Muscle of arm (tissue), 12 donors: Measurements from ENCODE around the gene ACER2. TPM values are rescaled to one million over a fixed set of nuclear protein-coding genes. Genes with fewer than 3 reads are reported as not detected.

Experiments
- DNase-seq: peaks from one replicate; pipeline ENCODE4 v3.0.0-alpha.2; 2013
- polyA plus RNA-seq, 12 donors: library from polyadenylated mRNA; unstranded; fragments of 120-200 nt; gene quantifications; one replicate each; pipeline ENCODE4 v1.2.1, GENCODE V29; 2013; ENCODE audit not compliant: insufficient read length in 12 of 12

The ACER2 gene
- polyA plus RNA-seq, 12 donors, result 0.89 to 2.9 (median 1.4) TPM; not detected in 2

DNA sequence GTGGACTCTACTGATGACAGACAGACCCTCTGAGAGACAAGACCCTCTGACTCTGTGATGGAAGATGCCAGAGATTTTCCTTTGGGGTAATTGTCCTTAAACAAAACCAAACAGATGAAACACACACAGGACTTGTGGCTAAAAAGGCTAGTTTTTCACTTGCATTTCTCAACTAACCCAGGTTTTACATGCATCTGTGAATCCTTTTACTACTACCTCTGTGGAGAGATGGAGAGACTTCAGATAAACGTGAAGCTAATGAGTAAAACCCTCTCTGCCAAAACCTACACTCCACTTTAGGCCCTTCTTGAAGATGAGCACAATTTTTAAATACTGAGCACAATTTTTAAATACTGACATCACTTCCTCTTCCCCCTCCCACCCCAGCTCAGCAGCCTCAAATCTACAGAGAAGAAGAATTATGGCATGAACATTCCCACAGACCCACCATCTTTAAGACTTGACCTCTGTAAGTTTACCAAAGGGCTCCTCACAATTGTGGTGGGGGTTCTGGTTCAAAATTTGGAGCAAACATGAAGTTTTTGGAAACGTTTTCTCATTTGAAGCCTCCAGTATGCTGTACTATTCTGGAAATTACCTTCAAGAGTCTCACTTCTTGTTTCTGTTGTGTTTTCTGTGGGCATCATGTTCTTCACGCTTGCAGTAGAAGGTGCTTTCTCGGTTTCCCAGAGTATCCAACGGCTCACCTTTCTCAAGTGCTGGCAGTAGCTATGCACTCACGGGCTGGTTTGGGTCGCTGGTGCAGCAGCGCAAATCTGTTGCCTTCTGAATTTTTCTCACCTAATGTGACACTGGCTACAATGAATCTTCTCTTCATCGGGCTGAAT is 42.7 kb downstream of the ACER2 start:
- DNase-seq, result no peak

DNA sequence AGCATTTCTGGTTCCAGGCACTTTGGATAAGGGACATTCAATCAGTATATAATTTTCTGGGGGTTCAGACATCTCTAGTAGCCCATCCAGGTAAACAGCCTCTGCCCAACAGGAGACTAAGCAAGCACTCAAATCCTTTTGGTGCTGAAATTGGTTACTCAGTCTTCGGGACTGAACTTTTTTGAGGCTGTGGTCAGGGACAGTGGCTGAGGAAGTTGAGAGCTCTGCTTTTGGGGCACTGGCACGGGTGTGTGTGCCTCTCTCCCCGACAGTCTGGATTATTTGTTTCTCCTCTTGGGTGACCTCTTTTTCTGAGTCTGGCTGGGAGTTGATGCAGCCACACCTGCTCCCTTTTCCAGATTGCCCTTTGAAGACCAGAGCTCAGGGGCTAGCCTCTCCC is 47.6 kb downstream of the ACER2 start:
- no peak for DNase-seq

DNA sequence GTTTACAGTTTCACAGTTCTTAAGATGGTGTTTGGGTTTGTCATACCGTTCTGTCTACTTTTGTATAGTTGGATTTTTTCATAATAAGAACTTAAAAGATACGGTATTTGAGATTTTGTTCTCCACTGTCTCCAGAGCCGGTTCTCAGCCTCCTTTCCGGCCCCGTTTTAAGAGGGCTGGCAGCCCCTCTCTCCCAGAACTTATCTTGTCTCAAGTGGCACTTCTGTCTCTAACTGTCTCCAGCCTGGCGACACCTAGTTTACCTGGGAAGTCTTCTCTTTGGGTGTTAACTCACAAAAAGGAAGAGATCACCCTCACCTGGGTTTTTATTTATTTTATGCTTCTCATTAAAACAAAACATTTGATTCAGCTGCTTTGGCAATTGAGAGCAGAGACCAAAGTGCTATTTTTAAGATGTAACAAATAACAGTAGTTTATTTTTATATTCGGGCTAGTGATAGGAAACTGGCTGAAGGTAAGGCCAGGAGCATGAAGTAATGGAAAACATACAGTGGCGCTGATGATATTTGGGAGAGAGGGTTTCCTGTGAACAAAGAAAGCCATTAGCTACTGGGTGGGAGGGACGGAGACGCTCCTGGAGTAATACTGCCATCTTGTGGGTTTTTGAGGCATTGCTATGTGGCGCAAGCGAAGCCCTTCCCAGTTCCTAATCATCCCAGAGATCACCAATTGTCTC is 48.3 kb downstream of the ACER2 start:
- peak; percentile 86 for DNase-seq

DNA sequence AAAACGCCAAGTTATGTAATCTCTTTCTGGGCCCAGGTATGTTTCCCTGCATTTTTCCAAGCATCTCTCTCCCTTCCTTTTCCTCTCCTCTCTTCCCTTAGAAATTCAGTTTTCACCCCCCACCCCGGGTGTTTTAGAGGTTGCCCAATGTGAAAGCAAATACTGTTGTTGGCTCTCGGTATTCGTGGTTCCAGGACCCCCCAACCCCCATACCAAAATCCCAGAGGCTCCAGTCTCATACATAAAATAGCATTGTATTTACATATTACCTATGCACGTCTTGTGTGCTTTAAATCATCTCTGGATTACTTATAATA is 48.8 kb downstream of the ACER2 start:
- no peak for DNase-seq

DNA sequence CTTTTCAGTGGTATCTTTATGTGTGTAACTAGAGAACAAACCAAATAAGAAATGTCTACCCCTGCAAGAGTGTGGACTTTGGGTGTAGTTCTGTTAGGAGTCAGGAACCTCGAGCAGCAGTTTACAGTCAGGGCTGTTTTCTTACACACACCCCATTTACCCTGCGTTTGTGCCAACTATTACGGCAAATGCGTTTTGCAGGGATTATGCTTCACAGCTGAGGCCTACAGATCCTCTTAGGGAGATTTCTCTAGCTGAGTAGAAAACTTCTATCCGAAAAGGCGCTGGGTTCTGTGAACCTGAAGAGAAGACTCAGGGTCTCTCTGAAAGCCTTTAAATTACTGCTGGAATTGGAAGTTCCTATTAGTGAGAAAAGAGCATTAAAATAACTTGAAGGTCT is 51.4 kb downstream of the ACER2 start:
- DNase-seq, result no peak

DNA sequence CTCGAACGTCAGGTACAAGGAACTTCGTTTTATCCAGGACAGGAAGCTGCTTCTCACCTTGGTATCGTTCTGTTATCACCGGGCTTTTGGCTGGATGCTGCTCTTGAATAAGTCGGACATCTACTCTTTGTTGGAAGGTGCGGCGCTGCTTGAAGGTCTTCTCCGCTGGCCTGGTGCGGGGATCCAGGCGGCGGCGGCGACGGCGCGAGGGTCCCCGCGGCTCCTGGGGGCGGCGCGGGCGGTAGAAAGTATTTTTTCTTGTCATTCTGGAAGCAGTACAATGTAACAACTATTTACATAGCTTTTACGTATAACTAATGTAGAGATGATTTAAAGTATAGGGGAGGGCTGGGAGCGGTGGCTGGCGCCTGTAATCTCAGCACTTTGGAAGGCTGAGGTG is 52.3 kb downstream of the ACER2 start:
- no peak for DNase-seq

DNA sequence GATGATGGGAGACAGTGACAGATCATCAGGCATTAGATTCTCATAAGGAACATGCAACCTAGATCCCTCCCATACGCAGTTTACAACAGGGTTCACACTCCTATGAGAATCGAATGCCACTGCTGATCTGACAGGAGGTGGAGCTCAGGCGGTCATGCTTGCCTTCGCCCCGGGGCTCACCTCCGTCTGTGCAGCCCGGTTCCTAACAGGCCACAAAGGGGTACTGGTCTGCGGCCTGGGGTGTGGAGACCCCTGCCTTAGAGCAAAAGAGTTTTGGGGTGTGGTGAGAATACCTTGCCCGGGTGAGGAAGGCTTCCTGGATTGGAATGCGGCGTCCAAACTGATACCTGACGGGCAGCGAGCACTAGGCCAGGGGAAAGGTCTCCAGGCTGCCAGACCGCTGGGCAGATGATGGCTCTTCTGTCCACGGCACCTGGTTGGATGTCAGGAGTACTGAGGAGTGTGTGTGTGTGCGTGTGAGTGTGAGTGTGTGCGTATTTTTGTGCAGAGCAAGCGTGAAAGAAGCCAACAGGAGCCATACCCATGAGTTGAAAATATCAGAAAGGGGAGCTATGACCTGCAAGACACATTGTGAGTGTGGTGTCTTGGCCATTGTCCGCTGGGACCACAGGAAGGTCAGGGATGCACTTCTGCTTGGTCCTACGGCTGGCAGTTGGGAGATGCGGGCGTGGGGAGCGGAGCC is 55.4 kb downstream of the ACER2 start:
- DNase-seq, result no peak

DNA sequence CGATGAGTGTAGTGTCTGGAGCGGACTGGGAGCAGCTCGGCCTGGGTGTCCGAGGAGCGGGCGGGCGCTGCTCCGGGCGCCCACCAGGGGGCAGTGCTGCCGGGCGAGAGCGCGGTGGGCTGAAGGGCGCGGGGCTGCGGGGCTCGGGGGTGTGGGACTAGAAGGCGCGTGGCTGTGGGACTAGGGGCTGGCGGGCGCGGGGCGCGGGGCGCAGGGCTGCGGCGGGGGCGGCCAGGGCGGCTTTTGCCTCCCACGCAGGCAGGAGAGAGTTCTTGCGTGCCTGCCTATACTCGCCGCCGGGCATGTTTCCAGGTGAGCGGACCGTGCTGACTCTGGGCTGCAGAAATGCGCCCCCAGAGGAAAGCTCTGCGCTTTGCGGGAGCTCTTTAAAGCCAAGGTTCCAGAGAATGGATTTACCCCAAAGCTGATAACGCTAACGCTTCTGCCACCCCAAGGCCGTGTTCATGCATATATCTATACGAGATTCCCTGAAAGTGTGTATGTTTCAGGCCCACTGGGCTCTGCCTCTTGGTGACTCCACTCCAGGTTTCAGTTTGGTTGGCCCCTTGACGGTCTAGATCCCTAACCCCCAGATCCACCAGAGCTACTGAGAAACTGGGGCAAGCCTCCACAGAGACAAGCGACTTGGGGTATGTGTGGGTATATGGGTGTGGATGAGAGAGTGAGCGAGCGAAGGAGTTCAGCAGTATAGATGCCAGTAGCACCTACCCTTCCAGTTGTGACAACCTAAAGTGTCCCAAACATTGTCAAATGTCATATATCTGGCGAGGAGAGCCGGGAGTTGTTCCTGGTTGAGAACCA is 56.2 kb downstream of the ACER2 start:
- peak; percentile 51 for DNase-seq

DNA sequence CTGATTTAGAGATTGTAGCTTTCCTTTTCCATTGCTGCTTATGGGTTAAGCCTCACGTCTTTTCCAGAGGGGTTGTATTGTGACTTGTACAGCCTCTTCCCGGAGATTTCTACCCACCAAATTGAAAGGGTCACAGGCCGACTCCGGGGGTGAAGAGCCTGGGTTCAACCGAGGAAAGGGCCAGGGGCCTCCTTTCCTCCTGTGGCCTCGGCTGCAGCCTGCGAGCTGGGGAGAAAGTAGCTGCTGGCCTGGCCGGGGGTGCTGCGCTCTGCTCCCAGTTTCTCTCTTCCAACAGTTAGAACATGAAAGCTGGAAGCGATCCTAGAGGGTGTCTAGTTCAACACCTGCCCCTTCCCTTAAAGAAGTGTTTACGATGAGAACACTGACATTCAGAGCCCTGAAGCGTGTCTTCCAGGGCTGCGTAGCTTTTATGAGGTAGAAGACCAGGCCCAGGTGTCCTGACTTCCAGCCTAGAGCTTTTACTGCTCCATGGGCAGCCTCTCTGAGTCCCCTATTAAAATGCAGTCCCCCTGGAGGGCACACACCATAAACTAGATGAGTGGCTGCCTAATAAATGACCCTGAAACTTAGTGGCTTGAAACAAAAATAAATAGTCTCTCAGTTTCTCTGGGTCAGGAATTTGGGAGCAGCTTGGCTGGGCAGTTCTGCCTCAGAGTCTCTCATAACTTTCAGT is 56.9 kb downstream of the ACER2 start:
- DNase-seq, result no peak

DNA sequence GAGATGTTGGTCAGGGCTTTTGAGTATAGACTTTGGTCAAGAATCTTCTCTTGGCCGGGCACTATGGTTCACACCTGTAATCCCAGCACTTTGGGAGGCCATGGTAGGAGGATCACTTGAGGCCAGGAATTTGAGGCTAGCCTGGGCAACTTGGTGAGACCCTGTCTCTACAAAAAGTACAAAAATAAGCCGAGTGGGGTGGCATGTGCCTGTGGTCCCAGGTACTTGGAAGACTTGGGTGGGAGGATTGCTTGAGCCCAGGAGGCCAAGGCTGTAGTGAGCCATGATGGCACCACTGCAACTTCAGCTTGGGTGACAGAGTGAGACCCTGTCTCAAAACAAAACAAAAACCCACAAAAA is 57.5 kb downstream of the ACER2 start:
- DNase-seq, result no peak

DNA sequence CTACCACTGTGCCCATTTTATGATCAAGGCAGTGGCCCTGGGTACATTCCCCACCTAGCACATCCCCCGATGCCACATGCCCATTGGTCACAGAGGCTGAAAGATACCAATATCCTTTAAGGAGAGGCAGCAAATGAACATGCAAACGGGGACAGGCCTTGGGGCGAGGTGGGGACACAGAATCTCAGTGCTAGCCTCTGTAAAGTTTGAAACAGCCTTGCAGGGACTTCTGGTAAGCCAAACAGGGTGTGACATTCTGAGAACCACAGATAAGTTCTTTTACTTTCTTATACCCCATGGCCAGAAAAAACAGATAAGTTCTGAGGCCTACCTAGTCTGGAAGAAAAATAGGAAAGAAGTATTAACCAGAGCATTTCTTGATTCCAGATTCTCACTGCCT is 60.5 kb downstream of the ACER2 start:
- no peak for DNase-seq

DNA sequence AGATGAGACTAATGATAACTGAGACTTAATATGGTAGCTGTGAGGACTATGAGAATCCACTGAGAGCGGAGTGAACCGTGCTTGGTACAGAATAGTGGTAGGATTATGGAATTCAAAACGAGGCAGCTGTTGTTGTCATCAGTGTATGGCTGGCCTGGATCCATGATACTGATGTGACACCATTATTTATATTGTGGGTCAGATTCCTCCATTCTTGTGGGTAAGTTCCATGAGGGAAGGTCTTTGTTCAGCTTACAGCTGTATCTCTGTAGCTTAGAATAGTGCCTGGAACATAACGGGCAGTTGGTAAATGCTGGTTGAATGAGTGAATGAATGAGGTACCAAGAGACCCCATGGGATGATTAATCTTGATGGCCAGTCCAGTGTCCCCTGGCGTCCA is 61.8 kb downstream of the ACER2 start:
- DNase-seq, result no peak

DNA sequence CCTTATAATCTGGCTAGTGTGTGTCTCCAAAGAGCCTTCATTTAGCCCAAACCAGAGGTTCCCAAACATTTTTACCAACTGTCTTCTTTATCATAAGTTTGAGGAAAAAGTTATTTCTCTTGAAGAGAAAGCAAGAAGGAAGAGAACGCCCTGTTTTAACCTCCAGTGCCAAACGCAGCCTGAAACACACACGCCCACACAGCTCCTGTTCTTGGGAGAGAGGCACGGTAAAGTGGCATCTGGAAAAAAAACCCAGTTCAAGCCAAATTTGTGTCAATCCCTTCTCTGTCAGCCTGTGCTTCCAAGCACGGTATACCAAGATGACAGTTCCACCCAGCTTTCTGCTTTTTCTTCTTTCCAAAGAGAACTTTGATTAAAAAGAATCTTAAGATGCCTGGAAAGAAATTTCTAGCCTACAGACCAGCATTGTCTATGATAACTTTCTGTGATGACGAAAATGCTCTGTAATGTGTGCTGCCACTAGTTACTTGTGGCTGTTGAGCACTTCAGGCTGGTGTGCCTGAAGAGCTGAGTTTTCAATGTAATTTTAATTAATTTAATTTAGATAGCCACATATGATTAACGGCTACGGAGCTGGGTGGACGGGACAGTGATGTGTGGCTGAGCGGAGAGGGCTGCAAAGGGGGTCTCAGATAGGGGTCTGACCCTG is 62.3 kb downstream of the ACER2 start:
- no peak for DNase-seq

DNA sequence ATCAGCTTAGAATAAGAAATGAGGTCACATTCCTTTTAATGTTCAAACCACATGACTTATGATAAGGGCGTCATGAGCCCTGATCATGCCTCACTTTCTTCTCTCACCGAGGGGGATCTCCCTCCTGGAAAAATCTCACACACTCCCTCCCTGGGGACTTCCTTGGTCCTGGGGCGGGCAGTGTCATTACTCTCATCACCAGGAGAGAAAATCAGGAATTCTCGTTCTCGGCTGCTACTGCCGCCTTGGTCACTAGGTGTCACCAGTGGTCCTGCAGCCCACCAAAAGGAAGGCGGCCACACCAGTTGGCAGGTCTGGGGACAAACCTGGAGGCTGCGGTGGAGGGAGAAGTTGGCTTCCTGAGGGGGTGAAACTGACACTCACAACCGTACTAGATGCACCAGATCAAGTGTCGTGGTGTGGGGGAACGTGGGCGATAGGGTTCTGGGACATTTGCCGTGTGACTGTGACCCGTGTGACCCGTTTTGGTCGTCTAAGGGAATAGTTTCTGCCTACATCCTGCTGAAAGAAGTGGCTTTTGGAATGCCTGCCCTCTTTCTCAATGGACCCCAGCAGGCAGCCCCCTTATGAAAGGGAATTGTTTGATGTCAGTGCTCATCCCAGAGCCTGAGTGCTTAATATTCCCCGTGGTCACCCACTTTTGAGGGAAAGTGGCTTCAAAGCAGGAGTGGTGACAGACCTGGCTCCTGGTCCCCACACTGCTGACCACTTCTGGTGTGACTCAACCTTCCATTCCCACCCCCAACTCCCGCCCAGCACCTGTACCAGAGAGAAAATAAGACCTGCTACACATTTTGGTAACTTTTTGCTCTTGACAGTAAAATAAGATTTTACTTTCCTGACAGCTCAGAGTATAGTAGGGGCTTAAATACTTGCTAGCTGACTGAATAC is 63.2 kb downstream of the ACER2 start:
- DNase-seq, result no peak

DNA sequence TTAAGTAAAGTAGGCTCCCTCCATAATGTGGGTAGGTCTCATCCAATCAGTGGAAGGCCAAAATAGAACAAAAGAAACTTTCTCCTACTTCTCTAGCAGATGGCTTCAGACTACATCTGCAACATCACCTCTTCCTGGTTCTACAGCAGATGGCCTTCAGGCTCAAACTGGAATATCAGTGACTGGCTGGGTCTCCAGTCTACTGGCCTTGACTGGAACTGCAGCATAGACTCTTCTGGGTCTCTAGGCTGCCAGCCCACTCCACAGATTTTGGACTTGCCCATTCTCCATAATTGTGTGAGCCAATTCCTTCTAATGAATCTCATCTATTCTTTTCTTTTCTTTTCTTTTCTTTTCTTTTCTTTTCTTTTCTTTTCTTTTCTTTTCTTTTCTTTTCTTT is 64.8 kb downstream of the ACER2 start:
- DNase-seq, result no peak

DNA sequence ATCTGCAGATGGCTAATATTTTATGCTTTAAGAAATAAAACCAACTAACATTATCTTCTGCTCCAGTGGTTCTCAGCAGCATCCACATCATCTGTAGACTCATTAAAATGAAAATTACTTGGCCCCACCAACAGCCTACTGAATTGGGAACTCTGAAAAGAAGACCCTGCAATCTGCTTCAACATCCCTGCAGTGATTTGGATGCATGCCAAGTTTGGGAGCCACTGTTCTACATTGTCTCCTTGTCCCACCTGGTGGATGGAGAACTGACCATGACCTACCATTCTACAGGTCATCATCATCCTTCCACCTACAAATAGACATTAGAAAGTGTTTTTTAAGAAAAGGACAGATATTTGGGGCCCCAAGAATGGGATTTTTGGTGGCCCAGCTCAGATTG is 71.1 kb downstream of the ACER2 start:
- DNase-seq, result no peak

DNA sequence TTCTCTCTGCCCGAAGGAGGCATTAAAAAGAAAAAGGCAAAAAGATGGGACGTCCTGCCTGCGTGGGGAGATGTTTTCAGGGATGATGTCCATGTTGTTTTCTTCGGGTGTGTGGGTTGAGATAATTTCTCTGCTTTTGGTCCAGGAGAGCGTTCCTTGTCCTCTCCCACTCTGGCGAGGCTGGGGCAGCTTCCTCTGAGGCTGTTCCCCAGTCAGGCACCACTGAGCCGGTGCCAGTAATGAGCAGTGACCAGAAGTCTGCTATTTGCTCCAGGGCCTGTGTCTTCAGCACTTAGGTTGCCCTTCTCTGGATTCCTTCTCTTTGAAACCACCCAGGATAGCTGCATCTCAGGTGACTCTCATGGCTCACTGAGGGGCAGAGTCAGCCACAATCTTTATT is 71.5 kb downstream of the ACER2 start:
- DNase-seq, result no peak

DNA sequence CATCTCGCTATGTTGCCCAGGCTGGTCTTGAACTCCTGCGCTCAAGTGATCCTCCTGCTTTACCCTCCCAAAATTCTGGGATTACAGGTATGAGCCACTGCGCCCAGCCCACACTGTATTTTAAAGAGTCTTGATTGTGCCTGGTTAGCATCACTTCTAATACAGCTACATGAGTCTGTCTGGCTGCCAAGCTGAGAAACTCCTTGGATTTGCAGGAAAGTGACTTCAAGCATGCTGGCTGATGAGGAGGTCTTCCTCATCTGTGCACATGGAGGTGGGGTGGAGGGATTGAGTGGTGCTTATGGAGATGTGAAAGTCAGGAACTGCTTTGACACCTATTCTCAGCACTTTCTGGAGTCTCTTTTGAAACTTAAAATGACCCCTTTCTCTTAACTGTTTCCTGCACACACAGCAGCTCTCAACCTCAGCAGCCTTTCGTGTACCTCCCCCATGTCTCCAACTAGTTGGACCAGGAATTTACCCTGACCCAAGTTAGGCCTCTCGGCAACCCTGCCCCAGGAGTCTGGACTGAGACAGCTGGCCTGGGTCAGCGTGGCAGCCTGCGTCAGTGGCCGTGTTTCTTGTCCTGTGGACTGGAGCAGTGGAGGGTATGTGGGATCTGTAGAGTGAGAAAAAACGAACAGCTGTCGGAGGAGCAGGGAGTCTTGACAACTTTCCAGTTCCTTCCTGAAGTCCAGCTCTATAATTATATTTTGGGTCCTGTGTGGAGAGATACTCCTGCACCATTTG is 72.5 kb downstream of the ACER2 start:
- DNase-seq, result no peak

DNA sequence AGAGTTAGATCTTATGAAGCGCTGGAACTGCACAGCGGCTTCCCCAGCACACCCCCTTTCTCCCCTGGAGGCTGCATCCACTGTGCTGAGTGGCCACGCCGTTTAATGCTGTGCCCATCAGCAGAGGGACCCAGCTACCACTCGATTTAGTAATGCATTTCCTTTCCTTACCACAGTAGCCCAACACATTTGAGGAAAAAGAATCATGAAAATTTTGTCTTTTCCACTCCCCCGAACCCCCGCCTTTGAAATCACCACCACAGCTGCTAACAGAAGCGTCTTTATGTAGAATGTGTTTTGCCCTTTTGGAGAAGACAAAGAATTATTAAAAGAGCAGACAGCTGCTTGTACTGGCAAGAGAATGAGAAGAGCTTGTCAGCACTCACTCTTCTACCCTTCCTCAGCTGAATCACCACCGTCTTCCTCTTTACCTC is 73.2 kb downstream of the ACER2 start:
- DNase-seq, result no peak
